ENCODE results near the gene SLC6A19.

DNA sequence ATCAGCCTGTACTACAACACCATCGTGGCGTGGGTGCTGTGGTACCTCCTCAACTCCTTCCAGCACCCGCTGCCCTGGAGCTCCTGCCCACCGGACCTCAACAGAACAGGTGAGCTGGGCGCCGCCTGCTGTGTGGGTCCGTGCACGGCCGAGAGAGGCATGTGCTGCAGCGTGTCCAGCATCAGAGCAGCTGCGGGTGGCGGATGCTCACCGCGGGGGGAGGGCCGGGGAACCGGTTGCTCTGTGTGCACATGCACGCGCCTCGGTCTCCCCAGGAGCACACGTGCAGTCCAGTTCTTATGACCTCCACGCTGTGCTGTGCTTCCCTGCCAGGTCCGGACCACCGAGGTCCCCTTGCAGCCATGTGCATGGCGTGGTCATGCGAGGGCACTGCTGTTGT, 31.4 kb downstream of the SLC6A19 start:
- TF ChIP-seq, protein P1, sequence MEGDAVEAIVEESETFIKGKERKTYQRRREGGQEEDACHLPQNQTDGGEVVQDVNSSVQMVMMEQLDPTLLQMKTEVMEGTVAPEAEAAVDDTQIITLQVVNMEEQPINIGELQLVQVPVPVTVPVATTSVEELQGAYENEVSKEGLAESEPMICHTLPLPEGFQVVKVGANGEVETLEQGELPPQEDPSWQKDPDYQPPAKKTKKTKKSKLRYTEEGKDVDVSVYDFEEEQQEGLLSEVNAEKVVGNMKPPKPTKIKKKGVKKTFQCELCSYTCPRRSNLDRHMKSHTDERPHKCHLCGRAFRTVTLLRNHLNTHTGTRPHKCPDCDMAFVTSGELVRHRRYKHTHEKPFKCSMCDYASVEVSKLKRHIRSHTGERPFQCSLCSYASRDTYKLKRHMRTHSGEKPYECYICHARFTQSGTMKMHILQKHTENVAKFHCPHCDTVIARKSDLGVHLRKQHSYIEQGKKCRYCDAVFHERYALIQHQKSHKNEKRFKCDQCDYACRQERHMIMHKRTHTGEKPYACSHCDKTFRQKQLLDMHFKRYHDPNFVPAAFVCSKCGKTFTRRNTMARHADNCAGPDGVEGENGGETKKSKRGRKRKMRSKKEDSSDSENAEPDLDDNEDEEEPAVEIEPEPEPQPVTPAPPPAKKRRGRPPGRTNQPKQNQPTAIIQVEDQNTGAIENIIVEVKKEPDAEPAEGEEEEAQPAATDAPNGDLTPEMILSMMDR (IDR thresholded peaks at IDR 0.05; ENCODE audit: insufficient read depth, low read length, poor library complexity, severe bottlenecking): no peak
- TF ChIP-seq EZH2phosphoT487 (conservative IDR thresholded peaks at IDR 0.05; ENCODE audit: low read length): no peak

Data from SU-DHL-6 (cell line).